ENCODE results near the gene EHD1.

Gene EHD1

GRCh38 chr11:64833198-64833502 lies 45.3 kb downstream of the EHD1 start:
- H3K4me3 ChIP-seq (replicated peaks; ENCODE audit: low read depth, low read length): no peak overlapping the region
- TF ChIP-seq CTCF (IDR thresholded peaks at IDR 0.05; ENCODE audit: insufficient read depth, low read length, poor library complexity, severe bottlenecking): no peak
- no peak for DNase-seq (ENCODE audit: extremely low read depth, insufficient read length)
- H3K36me3 ChIP-seq (ENCODE audit: control insufficient read depth, insufficient read depth, low read length): no peaks in the 10 kb centered on the region
- H3K27me3 ChIP-seq (replicated peaks; ENCODE audit: control insufficient read depth, insufficient read depth, low read length): no peaks in the 10 kb centered on the region; the same call in 1 of the 2 replicates

- no peak for TF ChIP-seq CTCF (IDR thresholded peaks at IDR 0.05; ENCODE audit: insufficient read depth, low read length, poor library complexity, severe bottlenecking)
- Histone ChIP-seq H3K27me3 (replicated peaks; ENCODE audit: control insufficient read depth, insufficient read depth, low read length) (no peaks in the 10 kb centered on the region; the same call in 1 of the 2 replicates), H3K4me3 (replicated peaks; ENCODE audit: low read depth, low read length) (no peak overlapping the region), H3K36me3 (ENCODE audit: control insufficient read depth, insufficient read depth, low read length) (no peaks in the 10 kb centered on the region)
- no peak for DNase-seq (ENCODE audit: extremely low read depth, insufficient read length)
Measured at GRCh38 chr11:64832467-64833197, 45.8 kb downstream of the EHD1 start.

DNA sequence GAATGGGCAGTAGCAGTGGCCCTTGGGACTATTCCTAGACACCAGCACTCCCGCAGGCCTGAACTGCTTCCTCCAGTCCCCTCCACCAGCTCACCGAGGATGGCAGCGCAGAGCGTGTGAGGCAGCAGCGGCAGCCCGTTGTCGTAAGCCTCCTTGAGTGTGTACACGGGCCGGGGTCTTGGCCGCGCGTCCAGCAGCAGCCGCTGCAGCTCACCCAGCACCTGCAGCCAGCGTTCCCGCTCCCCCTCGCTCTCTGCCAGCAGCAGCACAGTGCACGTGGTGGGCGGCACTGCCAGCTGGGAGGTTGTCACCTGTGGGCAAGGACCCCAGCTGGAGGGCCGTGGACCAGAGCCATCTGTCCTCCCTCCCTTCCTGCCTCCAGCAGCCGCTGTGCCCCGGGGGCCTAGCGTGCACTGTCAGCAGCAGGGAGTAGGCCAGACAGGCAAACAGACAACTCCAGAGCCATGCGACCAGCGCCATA lies 47.0 kb downstream of the EHD1 start:
- no peak for TF ChIP-seq CTCF (IDR thresholded peaks at IDR 0.05; ENCODE audit: insufficient read depth, low read length, poor library complexity, severe bottlenecking)
- H3K4me3 ChIP-seq (replicated peaks; ENCODE audit: low read depth, low read length): no peak overlapping the region
- no peak for DNase-seq (ENCODE audit: extremely low read depth, insufficient read length)
- no peaks in the 10 kb centered on the region; the same call in 1 of the 2 replicates for H3K27me3 ChIP-seq (replicated peaks; ENCODE audit: control insufficient read depth, insufficient read depth, low read length)
- H3K36me3 ChIP-seq (ENCODE audit: control insufficient read depth, insufficient read depth, low read length): no peaks in the 10 kb centered on the region

DNA sequence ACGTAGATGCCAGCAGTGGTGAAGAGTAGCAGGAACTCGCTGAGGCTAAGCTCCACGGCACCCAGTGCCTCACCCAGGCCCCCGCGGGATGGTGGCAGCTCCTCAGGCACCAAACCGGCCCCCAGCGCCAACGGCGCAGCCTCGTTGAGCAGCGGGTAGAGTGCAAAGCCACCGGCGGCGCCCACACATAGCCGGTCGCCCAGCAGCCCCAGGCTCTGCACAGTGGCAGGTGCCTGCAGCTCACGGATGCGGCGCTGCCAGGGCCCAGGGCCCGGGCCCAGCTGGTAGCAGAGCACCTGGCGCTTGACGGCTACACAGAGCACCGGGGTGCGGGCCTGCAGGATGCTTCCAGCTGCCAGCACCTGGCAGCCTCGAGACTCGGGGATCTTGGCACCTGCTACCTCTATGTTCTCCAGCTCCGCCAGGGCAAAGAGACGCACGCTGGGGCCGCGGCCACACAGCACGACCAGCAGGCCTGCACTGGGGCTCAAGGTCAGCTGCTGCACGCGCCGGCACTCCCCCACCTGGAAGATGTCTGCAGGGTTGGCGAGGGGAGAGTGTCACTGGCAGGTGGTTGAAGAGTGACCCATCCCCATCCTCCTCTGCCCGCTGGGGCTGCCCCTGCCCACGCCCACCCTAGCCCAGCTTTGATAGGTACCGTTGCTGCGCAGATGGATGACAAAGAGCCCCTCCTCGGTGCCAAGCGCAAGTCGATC lies 48.7 kb downstream of the EHD1 start:
- H3K36me3 ChIP-seq (ENCODE audit: control insufficient read depth, insufficient read depth, low read length): no peaks in the 10 kb centered on the region
- no peak for DNase-seq (ENCODE audit: extremely low read depth, insufficient read length)
- H3K27me3 ChIP-seq (replicated peaks; ENCODE audit: control insufficient read depth, insufficient read depth, low read length): no peaks in the 10 kb centered on the region; the same call in 1 of the 2 replicates
- TF ChIP-seq CTCF (IDR thresholded peaks at IDR 0.05; ENCODE audit: insufficient read depth, low read length, poor library complexity, severe bottlenecking): no peak
- no peak overlapping the region for H3K4me3 ChIP-seq (replicated peaks; ENCODE audit: low read depth, low read length)

GRCh38 chr11:64827451-64827839 lies 51.0 kb downstream of the EHD1 start:
- Histone ChIP-seq H3K4me3 (replicated peaks; ENCODE audit: low read depth, low read length) (no peak overlapping the region), H3K27me3 (replicated peaks; ENCODE audit: control insufficient read depth, insufficient read depth, low read length) (no peaks in the 10 kb centered on the region; the same call in 1 of the 2 replicates), H3K36me3 (ENCODE audit: control insufficient read depth, insufficient read depth, low read length) (no peaks in the 10 kb centered on the region)
- DNase-seq (ENCODE audit: extremely low read depth, insufficient read length): no peak
- TF ChIP-seq CTCF (IDR thresholded peaks at IDR 0.05; ENCODE audit: insufficient read depth, low read length, poor library complexity, severe bottlenecking): no peak

Measured in GM06990 (cell line).